ENCODE results near the gene HSPA12A.
"Not testable (repeated sequence)": the region's sequence is repeated elsewhere in the genome, so short reads cannot be mapped to it uniquely, and the experiment has no call there.

The HSPA12A gene

DNA sequence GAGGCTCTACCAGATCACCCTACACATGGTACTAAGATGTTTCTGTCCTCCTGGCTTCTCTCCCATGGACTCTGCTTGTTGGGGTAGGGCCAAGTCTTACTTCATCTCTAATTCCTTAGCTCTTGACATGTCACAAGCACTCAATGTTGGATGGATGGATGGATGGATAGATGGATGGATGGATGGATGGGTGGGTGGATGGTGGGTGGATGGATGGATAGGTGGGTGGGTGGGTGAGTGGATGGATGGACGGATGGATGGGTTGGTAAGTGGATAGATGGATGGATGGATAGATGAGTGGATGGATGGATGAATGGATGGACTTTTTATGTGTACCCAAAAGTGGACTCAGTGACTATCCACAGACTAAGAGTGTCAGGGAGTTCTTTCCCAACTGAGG is 28.5 kb downstream of the HSPA12A start:
- no peaks in the 10 kb centered on the region for H3K36me3 ChIP-seq
- H3K27ac ChIP-seq = no peak overlapping the region
- H3K4me3 ChIP-seq (ENCODE audit: low read depth, low read length) = no peak overlapping the region
- TF ChIP-seq, protein P1, sequence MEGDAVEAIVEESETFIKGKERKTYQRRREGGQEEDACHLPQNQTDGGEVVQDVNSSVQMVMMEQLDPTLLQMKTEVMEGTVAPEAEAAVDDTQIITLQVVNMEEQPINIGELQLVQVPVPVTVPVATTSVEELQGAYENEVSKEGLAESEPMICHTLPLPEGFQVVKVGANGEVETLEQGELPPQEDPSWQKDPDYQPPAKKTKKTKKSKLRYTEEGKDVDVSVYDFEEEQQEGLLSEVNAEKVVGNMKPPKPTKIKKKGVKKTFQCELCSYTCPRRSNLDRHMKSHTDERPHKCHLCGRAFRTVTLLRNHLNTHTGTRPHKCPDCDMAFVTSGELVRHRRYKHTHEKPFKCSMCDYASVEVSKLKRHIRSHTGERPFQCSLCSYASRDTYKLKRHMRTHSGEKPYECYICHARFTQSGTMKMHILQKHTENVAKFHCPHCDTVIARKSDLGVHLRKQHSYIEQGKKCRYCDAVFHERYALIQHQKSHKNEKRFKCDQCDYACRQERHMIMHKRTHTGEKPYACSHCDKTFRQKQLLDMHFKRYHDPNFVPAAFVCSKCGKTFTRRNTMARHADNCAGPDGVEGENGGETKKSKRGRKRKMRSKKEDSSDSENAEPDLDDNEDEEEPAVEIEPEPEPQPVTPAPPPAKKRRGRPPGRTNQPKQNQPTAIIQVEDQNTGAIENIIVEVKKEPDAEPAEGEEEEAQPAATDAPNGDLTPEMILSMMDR (IDR thresholded peaks at IDR 0.05; ENCODE audit: low read depth, low read length) = no peak
- no peak for DNase-seq
- no peaks in the 10 kb centered on the region for H3K9me3 ChIP-seq (ENCODE audit: severe bottlenecking)
- H3K27me3 ChIP-seq (ENCODE audit: insufficient read depth, low read depth, severe bottlenecking) = no peaks in the 10 kb centered on the region

DNA sequence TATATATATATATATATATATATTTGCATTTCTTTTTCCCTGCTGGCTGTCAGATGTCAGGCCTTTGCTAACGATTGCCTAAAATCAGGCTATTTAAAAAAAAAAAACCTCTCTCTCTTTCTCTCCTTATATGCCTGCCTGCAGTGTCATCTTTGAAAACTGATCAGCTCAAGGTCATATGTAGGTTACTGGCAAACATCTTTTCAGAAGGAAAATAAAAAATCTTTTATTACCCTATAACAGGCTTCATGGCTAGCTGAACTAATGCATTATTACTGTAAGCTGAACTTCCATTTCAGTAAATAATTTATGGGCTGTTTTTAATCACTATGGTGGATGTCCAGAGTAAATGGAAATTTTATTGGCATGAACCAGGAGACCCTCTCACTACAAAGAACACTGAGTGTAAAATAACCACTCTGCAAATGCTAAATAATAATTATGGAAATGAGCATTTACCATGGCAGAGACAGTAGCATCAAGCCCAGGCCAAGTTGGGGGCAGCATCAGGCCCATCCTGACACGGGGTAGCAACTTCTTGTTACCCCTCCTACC is 29.3 kb downstream of the HSPA12A start:
- Histone ChIP-seq H3K27me3 (ENCODE audit: insufficient read depth, low read depth, severe bottlenecking) (no peaks in the 10 kb centered on the region), H3K36me3 (no peaks in the 10 kb centered on the region), H3K4me3 (ENCODE audit: low read depth, low read length) (no peak overlapping the region), H3K9me3 (ENCODE audit: severe bottlenecking) (no peaks in the 10 kb centered on the region), H3K27ac (no peak overlapping the region)
- no peak for DNase-seq
- TF ChIP-seq, protein P1 (IDR thresholded peaks at IDR 0.05; ENCODE audit: low read depth, low read length) = no peak

DNA sequence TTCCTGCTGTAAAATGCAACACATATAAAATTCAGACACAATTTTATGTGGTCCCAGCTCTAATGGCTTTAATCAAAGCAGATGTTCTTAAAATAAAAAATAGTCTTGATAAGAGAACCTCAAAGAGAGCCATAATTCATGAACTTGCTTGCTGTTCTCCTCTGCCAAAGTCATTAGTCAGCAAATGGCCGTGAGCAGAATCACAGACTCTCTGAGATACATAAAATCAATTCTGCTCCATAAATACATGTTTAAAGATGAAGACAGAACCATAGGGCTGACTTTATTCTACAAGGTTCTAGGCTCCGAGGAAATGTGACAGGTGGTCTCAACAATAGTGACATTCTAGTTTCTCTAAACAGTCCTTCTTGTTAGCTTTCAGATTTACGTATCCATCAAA is 29.8 kb downstream of the HSPA12A start:
- no peaks in the 10 kb centered on the region for H3K27me3 ChIP-seq (ENCODE audit: insufficient read depth, low read depth, severe bottlenecking)

DNA sequence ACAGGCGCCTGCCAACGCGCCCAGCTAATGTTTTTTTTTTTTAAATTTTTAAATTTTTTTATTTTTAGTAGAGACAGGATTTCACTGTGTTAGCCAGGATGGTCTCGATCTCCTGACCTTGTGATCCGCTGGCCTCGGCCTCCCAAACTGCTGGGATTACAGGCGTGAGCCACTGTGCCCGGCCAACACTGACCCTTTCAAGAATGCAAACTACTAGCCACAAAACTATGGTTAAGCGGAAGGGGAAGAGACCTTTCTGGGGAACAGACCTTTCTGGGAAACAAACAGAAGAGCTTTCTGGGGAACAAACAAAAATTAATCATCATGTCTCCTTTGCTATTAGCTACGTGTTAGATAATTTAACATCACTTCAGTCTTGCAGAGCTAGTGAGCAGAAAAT is 30.6 kb downstream of the HSPA12A start:
- H3K27ac ChIP-seq; H3K27me3 ChIP-seq (ENCODE audit: insufficient read depth, low read depth, severe bottlenecking); H3K4me3 ChIP-seq (ENCODE audit: low read depth, low read length); H3K36me3 ChIP-seq; DNase-seq; H3K9me3 ChIP-seq (ENCODE audit: severe bottlenecking): not testable (repeated sequence)

More for the DNA sequence above, 29.8 kb downstream of the HSPA12A start:
- no peaks in the 10 kb centered on the region for H3K36me3 ChIP-seq
- no peak overlapping the region for H3K27ac ChIP-seq
- no peaks in the 10 kb centered on the region for H3K9me3 ChIP-seq (ENCODE audit: severe bottlenecking)
- H3K4me3 ChIP-seq (ENCODE audit: low read depth, low read length) = no peak overlapping the region
- no peak for DNase-seq
- TF ChIP-seq, protein P1 (IDR thresholded peaks at IDR 0.05; ENCODE audit: low read depth, low read length) = no peak

DNA sequence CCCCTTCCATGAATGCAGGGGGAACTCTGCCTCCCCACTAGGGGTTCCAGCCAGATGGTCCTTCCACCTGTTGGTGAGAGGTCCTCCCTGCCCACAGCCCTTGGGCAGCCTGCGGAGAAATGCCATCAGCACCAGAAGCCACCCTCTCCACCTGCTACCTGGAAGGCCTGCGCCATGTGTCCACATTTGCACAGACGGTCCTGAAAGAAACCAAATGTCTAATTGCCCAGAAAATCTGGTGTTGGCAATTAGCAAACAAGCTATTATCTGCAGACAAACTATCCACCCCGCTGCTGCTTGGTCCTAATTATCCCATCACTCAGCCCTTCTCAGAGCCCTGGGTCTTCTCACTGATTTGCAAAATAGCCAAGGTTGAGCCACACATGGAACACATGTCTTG is 32.3 kb downstream of the HSPA12A start:
- Histone ChIP-seq H3K27ac (no peak overlapping the region), H3K4me3 (ENCODE audit: low read depth, low read length) (no peak overlapping the region), H3K27me3 (ENCODE audit: insufficient read depth, low read depth, severe bottlenecking) (no peaks in the 10 kb centered on the region), H3K9me3 (ENCODE audit: severe bottlenecking) (no peaks in the 10 kb centered on the region), H3K36me3 (no peaks in the 10 kb centered on the region; the same call in 1 of the 2 replicates)
- TF ChIP-seq, protein P1 (IDR thresholded peaks at IDR 0.05; ENCODE audit: low read depth, low read length) = no peak
- DNase-seq = no peak

DNA sequence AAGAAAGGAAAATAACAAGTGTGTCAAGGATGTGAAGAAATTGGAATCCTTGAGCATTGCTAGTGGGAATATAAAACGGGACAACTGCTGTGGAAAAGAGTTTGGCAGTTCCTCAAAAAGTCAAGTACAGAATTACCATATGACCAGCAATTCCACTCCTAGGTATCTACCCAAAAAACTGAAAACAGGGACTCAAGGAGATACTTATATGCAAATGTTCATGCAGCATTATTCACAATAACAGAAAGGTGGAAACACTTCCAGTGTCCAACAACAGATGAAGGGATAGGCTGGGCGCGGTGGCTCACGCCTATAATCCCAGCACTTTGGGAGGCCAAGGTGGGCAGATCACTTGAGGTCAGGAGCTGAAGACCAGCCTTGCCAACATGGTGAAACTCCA is 33.5 kb downstream of the HSPA12A start:
- Histone ChIP-seq H3K27me3 (ENCODE audit: insufficient read depth, low read depth, severe bottlenecking) (no peaks in the 10 kb centered on the region), H3K9me3 (ENCODE audit: severe bottlenecking) (no peaks in the 10 kb centered on the region), H3K4me3 (ENCODE audit: low read depth, low read length) (no peak overlapping the region), H3K27ac (peak overlapping the region; percentile 35), H3K36me3 (peaks cover 6% of the 10 kb centered on the region; the same call in 1 of the 2 replicates)
- TF ChIP-seq, protein P1 (IDR thresholded peaks at IDR 0.05; ENCODE audit: low read depth, low read length) = no peak
- no peak for DNase-seq
